SK-N-SH (cell line): ENCODE data around the gene PGBD4. TPM values are rescaled to one million over a fixed set of nuclear protein-coding genes. Genes with fewer than 3 reads are reported as not detected.

ENCODE experiments used
- CTCF ChIA-PET: fragments of 300-600, 350-600 bp; formaldehyde crosslinking; extraction: SDS; loops from one replicate; lab custom pipeline; 2021; lab: Yijun Ruan, JAX
- POLR2A ChIA-PET: fragments of 350-600 bp; sonication (Branson Sonifier 250); formaldehyde crosslinking; extraction: SDS; loops from one replicate; lab custom pipeline; 2020; ENCODE audit warnings: antibody characterized with exemption, inconsistent platforms; lab: Yijun Ruan, JAX
- DNase-seq: peaks from one replicate; pipeline ENCODE4 v3.0.0; 2012
- H2AFZ ChIP-seq: fragments of 200-600 bp; sonication (generic); 2 replicates; pipeline ENCODE4 v1.8.1; 2016; ENCODE audit warnings: antibody characterized with exemption, mild to moderate bottlenecking, low read depth
- H3F3A ChIP-seq: fragments of 200-600 bp; sonication (generic); replicated peaks from 2 replicates; pipeline ENCODE3; 2016; ENCODE audit warnings: antibody characterized with exemption, mild to moderate bottlenecking; ENCODE audit not compliant: insufficient read depth
- H3K27ac ChIP-seq, 2 experiments: fragments of 200-500 bp in 1 of 2; fragments of 200-600 bp in 1 of 2; sonication (Bioruptor generic) in 1 of 2; sonication (generic), shearing (Covaris generic) in 1 of 2; 2 replicates each; pipeline versions ENCODE4 v1.5.1 to v1.6.1; 2014 to 2016; ENCODE audit warnings: low read depth in 2 of 2, inconsistent platforms in 1 of 2, low read length in 1 of 2, mild to moderate bottlenecking in 1 of 2, mixed read lengths in 1 of 2
- H3K27me3 ChIP-seq: fragments of 200-600 bp; sonication (generic), shearing (Covaris generic); 2 replicates; pipeline ENCODE4 v1.6.1; 2016; ENCODE audit warnings: mixed run types; ENCODE audit not compliant: insufficient read depth
- H3K36me3 ChIP-seq, 2 experiments: fragments of 200-500 bp in 1 of 2; fragments of 200-600 bp in 1 of 2; sonication (Bioruptor generic) in 1 of 2; sonication (generic) in 1 of 2; replicated peaks in 1 of 2; 2 replicates each; pipeline versions ENCODE3 to v1.5.1; 2014 to 2016; ENCODE audit warnings: low read length in 1 of 2, mild to moderate bottlenecking in 1 of 2; ENCODE audit not compliant: insufficient read depth in 2 of 2, control insufficient read depth in 1 of 2
- H3K4me1 ChIP-seq, 2 experiments: fragments of 200-500 bp in 1 of 2; fragments of 200-600 bp in 1 of 2; sonication (Bioruptor generic) in 1 of 2; sonication (generic), shearing (Covaris generic) in 1 of 2; 2 replicates each; pipeline versions ENCODE4 v1.5.1 to v1.6.1; 2014 to 2016; ENCODE audit warnings: low read depth in 1 of 2, low read length in 1 of 2, mixed run types in 1 of 2; ENCODE audit not compliant: insufficient read depth in 2 of 2, control insufficient read depth in 1 of 2
- H3K4me2 ChIP-seq: fragments of 200-600 bp; sonication (generic), shearing (Covaris generic); 2 replicates; pipeline ENCODE4 v1.6.1; 2017; ENCODE audit warnings: mixed run types
- H3K4me3 ChIP-seq, 2 experiments: fragments of 200-500 bp in 1 of 2; fragments of 200-600 bp in 1 of 2; sonication (Bioruptor generic) in 1 of 2; sonication (generic), shearing (Covaris generic) in 1 of 2; 2 replicates each; pipeline versions ENCODE4 v1.5.1 to v1.8.1; 2014 to 2016; ENCODE audit warnings: low read depth in 2 of 2, inconsistent platforms in 1 of 2, low read length in 1 of 2, mild to moderate bottlenecking in 1 of 2, mixed read lengths in 1 of 2, moderate library complexity in 1 of 2
- H3K79me2 ChIP-seq: fragments of 200-600 bp; sonication (generic); 2 replicates; pipeline ENCODE4 v1.8.1; 2017; ENCODE audit warnings: mild to moderate bottlenecking; ENCODE audit not compliant: insufficient read depth
- H3K9ac ChIP-seq: fragments of 200-600 bp; sonication (generic); 2 replicates; pipeline ENCODE4 v1.6.1; 2017; ENCODE audit warnings: mixed run types
- H3K9me2 ChIP-seq: fragments of 200-600 bp; sonication (generic); 2 replicates; pipeline ENCODE4 v1.6.1; 2017; ENCODE audit warnings: mixed run types
- H3K9me3 ChIP-seq: fragments of 200-600 bp; sonication (generic); 2 replicates; pipeline ENCODE4 v1.6.1; 2017; ENCODE audit warnings: mixed run types, mild to moderate bottlenecking, moderate library complexity
- H4K20me1 ChIP-seq: fragments of 200-600 bp; sonication (generic); 2 replicates; pipeline ENCODE4 v1.6.1; 2017; ENCODE audit warnings: mild to moderate bottlenecking, mixed run types; ENCODE audit not compliant: insufficient read depth
- CHD2 ChIP-seq: fragments of 150-350 bp; IDR thresholded peaks from 2 replicates; pipeline ENCODE4 v1.6.1; 2018; ENCODE audit warnings: low read length; ENCODE audit not compliant: partially characterized antibody
- EP300 ChIP-seq, 2 experiments: IDR thresholded peaks; 2 replicates each; pipeline versions ENCODE4 v1.4.0 to v1.6.1; 2012; ENCODE audit warnings: borderline replicate concordance in 1 of 2, low read depth in 1 of 2, low read length in 1 of 2
- FOXJ3 ChIP-seq: sonication (generic); formaldehyde crosslinking; IDR thresholded peaks from 2 replicates; pipeline ENCODE4 v1.5.1; 2020; ENCODE audit warnings: mild to moderate bottlenecking, missing genetic modification reagents
- FOXM1 ChIP-seq: IDR thresholded peaks from 2 replicates; pipeline ENCODE4 v1.4.0; 2012; ENCODE audit warnings: low read depth, mild to moderate bottlenecking
- JUND ChIP-seq: IDR thresholded peaks from 2 replicates; pipeline ENCODE4 v1.4.0; 2012
- MAX ChIP-seq: IDR thresholded peaks from 2 replicates; pipeline ENCODE4 v1.4.0; 2012; ENCODE audit warnings: low read depth
- NFIC ChIP-seq: IDR thresholded peaks from 2 replicates; pipeline ENCODE4 v1.4.0; 2012; ENCODE audit warnings: borderline replicate concordance
- RAD21 ChIP-seq: IDR thresholded peaks from 2 replicates; pipeline ENCODE4 v1.6.1; 2012; ENCODE audit warnings: mild to moderate bottlenecking, low read length
- RCOR1 ChIP-seq: fragments of 150-350 bp; IDR thresholded peaks from 2 replicates; pipeline ENCODE4 v1.6.1; 2017; ENCODE audit warnings: antibody characterized with exemption, low read length
- RFX5 ChIP-seq: IDR thresholded peaks from 2 replicates; pipeline ENCODE4 v1.6.1; 2012; ENCODE audit warnings: mild to moderate bottlenecking, improper control_type of control experiment, low read length
- RXRA ChIP-seq: IDR thresholded peaks from 2 replicates; pipeline ENCODE4 v1.4.0; 2012; ENCODE audit warnings: low read depth, mild to moderate bottlenecking, borderline replicate concordance
- SIN3A ChIP-seq: IDR thresholded peaks from 2 replicates; pipeline ENCODE4 v1.6.1; 2012; ENCODE audit warnings: low read depth, mild to moderate bottlenecking, low read length, moderate library complexity, borderline replicate concordance
- TAF1 ChIP-seq: IDR thresholded peaks from 2 replicates; pipeline ENCODE4 v1.6.1; 2012; ENCODE audit warnings: low read depth, mild to moderate bottlenecking, low read length, moderate library complexity, borderline replicate concordance
- polyA plus RNA-seq, 3 experiments: library from polyadenylated mRNA; depleted of rRNA; stranded (reverse); fragments of >200 nt; gene quantifications; 2 replicates each; pipeline ENCODE4 v1.2.3, GENCODE V29; 2012
- TF ChIP-seq, protein P1 (sequence below): IDR thresholded peaks from 2 replicates; pipeline ENCODE4; 2012
- TF ChIP-seq, protein P2 (sequence below): fragments of 150-350 bp; IDR thresholded peaks from 2 replicates; pipeline ENCODE4 v1.6.1; 2016; ENCODE audit warnings: mild to moderate bottlenecking, low read depth, low read length
- TF ChIP-seq, protein P3 (sequence below): IDR thresholded peaks from 2 replicates; pipeline ENCODE4 v1.6.1; 2012; ENCODE audit warnings: mild to moderate bottlenecking, low read depth, low read length, moderate library complexity
- TF ChIP-seq, protein P4 (sequence below): fragments of 150-350 bp; IDR thresholded peaks from 2 replicates; pipeline ENCODE4 v1.6.1; 2017; ENCODE audit warnings: antibody characterized with exemption, low read length, low read depth, borderline replicate concordance

The PGBD4 gene
- polyA plus RNA-seq, 1 of the 3 experiments (the other 2 are of a cell fraction), result 0.77 TPM

GRCh38 chr15:34126522-34126921, 24.6 kb downstream of the PGBD4 start:
- ChIA-PET CTCF (interaction anchor here (0.9 kb wide), 1 partner anchor 83 kb away, joined by 3 read pairs; the partner anchor contains the start of gene KATNBL1), POLR2A (no interaction called here)
- Histone ChIP-seq H3K79me2 (no peaks in the 10 kb centered on the region), H3F3A (peaks cover 7% of the 10 kb centered on the region), H4K20me1 (no peaks in the 10 kb centered on the region), H3K4me2 (no peak overlapping the region), H3K4me1 (no peaks in the 10 kb centered on the region), H3K9ac (no peak overlapping the region), H2AFZ (no peak overlapping the region), H3K4me3 (no peak overlapping the region), H3K9me2 (no peaks in the 10 kb centered on the region), H3K27me3 (no peaks in the 10 kb centered on the region), H3K36me3 (no peaks in the 10 kb centered on the region), H3K27ac (no peak overlapping the region), H3K9me3 (no peaks in the 10 kb centered on the region)
- TF ChIP-seq, protein P1, sequence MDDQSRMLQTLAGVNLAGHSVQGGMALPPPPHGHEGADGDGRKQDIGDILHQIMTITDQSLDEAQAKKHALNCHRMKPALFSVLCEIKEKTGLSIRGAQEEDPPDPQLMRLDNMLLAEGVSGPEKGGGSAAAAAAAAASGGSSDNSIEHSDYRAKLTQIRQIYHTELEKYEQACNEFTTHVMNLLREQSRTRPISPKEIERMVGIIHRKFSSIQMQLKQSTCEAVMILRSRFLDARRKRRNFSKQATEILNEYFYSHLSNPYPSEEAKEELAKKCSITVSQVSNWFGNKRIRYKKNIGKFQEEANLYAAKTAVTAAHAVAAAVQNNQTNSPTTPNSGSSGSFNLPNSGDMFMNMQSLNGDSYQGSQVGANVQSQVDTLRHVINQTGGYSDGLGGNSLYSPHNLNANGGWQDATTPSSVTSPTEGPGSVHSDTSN, result no peak
- TF ChIP-seq RAD21 (no peak), RFX5 (no peak), CHD2 (no peak), MAX (no peak), NFIC (no peak), JUND (no peak), TAF1 (no peak), FOXJ3 (CRISPR knock-in tag) (no peak), FOXM1 (no peak), RXRA (no peak), RCOR1 (no peak), SIN3A (no peak), EP300 (IDR thresholded peaks at IDR 0.05; ENCODE audit: borderline replicate concordance in 1 of 2, low read depth in 1 of 2, low read length in 1 of 2) (no peak)
- TF ChIP-seq, protein P2, sequence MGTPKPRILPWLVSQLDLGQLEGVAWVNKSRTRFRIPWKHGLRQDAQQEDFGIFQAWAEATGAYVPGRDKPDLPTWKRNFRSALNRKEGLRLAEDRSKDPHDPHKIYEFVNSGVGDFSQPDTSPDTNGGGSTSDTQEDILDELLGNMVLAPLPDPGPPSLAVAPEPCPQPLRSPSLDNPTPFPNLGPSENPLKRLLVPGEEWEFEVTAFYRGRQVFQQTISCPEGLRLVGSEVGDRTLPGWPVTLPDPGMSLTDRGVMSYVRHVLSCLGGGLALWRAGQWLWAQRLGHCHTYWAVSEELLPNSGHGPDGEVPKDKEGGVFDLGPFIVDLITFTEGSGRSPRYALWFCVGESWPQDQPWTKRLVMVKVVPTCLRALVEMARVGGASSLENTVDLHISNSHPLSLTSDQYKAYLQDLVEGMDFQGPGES, result no peak
- TF ChIP-seq, protein P3, sequence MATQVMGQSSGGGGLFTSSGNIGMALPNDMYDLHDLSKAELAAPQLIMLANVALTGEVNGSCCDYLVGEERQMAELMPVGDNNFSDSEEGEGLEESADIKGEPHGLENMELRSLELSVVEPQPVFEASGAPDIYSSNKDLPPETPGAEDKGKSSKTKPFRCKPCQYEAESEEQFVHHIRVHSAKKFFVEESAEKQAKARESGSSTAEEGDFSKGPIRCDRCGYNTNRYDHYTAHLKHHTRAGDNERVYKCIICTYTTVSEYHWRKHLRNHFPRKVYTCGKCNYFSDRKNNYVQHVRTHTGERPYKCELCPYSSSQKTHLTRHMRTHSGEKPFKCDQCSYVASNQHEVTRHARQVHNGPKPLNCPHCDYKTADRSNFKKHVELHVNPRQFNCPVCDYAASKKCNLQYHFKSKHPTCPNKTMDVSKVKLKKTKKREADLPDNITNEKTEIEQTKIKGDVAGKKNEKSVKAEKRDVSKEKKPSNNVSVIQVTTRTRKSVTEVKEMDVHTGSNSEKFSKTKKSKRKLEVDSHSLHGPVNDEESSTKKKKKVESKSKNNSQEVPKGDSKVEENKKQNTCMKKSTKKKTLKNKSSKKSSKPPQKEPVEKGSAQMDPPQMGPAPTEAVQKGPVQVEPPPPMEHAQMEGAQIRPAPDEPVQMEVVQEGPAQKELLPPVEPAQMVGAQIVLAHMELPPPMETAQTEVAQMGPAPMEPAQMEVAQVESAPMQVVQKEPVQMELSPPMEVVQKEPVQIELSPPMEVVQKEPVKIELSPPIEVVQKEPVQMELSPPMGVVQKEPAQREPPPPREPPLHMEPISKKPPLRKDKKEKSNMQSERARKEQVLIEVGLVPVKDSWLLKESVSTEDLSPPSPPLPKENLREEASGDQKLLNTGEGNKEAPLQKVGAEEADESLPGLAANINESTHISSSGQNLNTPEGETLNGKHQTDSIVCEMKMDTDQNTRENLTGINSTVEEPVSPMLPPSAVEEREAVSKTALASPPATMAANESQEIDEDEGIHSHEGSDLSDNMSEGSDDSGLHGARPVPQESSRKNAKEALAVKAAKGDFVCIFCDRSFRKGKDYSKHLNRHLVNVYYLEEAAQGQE, result no peak
- TF ChIP-seq, protein P4, sequence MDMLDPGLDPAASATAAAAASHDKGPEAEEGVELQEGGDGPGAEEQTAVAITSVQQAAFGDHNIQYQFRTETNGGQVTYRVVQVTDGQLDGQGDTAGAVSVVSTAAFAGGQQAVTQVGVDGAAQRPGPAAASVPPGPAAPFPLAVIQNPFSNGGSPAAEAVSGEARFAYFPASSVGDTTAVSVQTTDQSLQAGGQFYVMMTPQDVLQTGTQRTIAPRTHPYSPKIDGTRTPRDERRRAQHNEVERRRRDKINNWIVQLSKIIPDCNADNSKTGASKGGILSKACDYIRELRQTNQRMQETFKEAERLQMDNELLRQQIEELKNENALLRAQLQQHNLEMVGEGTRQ, result no peak
- no peak for DNase-seq
